GM21825 (cell line): ENCODE data around the gene ADAMTS17.

Experiments
- ATAC-seq: cut with Tn5 transposase; IDR thresholded peaks from one replicate; pipeline ENCODE4 v1.9.1; 2021; ENCODE audit warnings: mild to moderate bottlenecking, moderate library complexity; ENCODE audit not compliant: unreplicated experiment

ADAMTS17 gene

DNA sequence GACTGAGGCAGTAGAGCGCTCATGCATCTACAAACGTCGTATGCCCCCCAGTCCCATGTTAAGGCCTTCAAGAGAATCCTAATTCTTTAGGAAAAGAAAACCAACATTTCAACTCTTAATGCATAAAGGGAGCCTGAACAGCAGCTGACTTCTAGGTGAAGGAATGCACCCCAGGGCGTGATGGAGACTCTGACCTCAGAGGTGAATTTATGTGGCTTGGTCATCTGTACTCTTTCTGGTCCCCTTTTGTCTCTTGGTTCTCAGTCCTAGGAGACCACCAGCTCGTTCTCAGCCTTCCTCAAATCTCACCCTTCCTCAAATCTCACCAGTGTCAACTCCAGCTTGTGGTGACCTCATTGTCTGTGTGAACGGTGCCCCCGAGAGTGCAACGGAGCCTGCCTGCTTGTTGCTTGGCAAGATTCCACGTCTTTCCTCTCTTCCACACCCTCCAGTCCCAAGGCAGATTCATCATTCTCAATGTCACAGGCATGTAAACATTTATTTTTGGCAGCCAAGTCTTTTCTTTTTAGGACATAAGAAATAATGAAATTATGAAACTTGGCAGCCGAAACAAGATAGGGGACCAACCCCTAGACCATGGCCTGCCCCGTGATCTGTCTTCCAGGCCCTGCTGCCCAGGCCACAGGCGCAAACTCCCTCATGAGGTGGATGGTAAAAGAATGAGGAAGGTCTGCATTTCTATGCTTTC is 166.2 kb downstream of the ADAMTS17 start:
- ATAC-seq = no peak

DNA sequence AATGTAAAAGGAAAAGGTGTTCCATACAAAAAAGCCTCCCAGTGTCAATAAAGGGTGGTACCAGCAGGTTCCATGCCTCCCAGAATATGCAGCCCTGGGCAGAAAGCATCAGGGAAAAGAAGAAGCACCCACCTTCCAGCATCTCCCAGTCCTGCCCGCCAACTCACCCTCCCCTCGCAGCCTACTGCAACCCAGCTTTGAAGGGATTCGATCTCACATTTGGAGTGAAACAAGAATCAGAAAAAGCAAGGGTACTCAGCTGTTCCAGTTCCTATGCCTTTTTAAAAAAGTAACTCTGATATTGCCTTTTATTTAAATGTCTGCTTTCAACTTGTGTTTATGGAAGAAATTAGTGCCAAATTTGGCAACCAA is 166.9 kb downstream of the ADAMTS17 start:
- ATAC-seq = no peak

DNA sequence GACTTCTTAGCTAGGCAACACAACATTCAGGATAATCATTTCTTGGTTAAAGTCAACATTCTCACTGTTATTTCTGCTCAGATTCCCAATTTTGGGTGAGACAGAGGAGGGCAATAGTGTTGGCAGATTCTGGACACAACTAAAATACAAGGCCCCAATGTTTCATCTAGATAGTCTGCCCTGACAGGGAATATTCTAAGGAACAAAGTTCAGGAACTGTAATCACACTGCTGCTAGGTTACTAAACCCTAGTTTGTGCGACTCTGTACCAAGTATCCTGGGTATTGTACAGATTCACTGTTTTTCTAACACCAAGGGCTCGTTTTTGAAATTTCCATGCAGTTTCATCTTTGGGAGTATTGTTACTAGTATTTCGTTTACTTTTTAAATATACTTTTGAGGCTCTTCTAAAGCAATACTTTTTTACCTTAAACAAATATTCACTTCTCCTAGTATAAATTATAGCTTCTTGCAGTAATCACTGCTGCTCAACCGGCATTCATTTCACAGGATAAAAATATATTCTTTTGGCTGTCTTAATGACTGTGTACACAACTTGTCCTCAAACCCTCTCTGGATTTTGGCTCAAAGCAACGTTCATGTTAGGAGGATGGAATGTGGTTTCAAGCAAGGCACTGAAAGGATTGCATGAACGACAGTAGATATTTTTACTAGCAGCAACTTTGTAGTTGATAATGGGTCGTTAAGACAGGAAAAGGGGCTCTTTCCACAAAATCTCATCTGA is 167.4 kb downstream of the ADAMTS17 start:
- no peak for ATAC-seq

DNA sequence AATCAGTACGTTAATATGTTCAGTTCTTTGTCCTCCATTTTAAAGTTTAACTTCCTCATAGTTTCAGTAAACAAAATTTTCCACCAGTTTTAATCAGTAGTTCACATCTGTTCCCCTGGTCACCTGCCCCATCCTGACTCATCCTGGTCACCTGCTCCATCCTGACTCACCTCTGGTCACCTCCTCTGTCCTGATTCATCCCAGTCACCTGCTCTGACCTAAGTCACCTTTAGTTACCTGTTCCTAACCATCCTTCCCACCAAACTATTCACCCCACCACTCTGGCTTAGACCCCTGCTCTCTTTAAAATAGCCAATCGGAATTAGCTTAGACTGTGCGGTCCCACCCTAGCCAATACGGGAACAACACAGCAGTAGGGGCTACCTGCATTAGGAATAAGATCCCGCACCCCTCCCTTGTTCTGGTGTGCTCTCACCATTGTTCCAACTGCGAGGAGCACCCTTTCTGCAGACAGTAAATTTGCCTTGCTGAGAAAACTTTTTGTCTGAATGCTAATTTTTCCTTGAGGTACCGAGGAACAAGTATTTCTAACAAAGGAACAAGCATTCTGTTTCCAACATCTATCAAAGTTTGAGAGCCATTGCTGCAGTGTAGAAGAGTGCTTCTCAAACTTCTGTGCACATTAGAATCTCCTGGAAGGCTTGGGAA is 169.3 kb downstream of the ADAMTS17 start:
- no peak for ATAC-seq

DNA sequence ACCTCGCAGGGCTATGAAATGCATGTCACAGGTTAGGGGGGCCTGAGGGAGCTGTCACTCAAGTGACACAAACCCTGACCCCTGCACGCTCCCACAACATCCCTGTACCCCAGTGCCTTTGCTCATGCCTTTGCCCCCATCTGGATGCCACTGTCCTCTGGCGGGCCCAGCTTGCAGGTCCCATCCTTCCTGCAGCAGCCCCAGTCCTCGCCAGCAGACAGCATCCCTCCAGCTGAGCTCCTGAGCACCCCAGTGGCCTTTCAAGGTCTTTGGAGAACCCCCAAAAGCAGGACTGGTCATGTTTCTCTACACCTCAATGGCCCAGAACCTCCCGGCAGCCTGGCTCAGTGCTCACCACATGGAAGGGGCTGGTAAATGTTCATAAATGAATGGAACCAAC is 170.4 kb downstream of the ADAMTS17 start:
- ATAC-seq = no peak

DNA sequence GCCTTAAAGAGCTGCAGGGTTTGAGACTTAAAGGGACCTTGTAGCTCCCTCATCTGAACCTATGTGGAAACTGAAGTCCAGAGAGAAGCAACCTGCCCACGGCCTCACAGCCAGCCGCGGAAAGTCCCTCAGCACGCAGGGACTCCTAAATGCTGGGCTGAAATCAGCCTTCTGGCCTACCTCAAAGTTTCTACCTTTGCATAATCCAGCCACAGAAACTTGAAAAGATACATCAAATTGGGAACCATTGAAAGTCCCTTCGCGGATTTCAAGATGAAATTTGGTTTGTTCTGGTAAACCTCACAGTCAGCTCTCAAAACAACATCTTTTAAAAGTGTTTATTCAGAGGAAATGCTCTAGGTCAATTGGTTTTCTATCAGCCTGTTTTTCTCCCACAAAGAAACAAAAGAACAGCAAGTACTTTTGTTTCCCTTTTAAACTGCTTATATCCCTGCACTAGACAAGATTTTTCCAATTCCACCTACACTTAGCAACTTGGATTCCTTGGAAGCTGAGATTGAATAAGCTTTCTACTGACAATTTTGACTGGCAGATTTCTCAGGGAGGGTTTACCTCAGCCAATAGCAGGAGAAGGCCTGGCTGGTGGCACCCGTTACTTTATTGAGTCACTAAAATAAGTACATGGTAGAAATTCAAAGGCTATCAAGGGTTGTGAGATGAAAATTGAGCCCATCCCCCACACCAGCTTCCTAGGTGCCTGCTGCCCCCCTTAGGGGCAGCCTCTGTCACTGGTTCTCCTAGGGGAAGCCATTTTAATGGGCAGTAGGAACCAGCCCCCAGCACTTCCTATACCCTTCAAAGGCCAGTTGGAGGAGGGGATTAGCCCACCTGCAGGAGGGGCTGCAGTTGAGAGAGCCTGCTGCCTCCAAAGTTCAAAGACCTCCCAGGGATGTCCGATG is 171.2 kb downstream of the ADAMTS17 start:
- peak; percentile 90 for ATAC-seq

DNA sequence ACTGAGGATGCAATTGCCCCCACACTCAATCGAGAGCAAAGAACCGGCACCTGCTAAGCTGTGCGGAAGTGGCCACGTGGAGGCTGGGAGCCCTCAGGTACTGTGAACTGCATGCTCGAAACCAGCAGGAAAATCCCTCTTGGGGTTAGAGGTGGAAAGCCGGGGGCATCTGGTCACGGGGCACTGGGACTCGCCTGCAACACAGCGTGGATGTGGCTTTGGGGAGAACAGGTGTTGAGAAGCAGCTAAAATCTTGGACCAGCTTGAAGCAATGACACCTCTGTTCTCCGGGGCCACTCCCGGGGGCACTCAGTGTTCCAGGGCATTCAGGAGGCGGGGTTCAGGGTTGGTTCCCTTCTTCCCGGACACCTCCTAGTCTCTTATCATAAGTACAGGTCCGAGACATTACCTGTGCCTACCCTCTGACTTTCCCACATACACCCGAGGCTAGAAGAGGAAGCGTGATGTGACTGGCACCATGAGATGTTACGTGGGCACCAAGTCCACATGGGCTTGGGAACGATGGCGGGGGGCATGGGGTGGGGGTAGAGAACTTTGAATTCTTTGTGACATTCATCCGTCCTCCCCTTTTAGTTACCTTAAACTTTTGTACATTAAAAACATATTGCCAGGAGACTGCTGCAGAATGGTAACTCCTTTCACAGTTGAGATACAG is 172.0 kb downstream of the ADAMTS17 start:
- no peak for ATAC-seq

DNA sequence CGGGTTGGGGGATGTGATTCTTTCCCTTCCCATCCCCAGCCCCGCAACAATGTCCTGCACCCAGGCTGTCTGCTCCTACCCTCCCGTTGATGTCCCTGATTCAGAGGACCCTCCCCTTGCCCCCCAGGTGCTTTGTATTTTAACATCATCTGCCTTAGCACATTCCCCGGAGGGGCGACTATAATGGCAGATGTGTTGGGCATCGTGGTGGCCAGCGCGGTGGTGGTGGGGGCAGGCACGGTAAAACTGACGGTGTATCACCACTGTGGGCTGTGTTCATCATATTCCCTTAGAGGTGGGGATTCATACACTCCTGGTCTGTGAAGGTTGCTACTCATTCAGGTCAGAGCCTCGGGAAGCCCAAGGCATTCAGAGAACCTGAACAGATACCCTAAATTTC is 173.0 kb downstream of the ADAMTS17 start:
- no peak for ATAC-seq

DNA sequence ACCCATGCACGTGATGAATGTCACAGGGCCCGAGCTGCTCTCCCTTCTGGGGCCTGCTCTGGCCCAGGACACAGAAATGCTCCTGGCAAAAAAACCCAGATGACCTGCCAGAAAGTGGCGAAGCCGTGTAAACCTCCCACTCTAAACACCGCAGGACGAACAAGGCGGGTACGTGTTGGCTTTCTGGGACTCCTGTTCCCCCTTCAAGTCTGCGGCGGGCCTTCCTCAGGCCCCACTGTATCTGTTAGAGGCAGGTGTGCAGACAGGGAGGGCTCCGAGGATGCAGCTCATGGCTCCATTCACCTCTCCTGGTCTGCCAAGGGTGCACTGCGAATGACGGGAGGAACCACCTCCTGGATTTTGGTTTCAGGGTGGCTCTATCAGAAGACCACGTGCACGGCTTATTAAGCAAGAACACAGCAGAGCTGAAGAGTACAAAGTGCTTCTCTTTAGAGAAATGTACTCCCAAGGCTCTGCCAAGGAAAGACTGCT is 173.8 kb downstream of the ADAMTS17 start:
- no peak for ATAC-seq

DNA sequence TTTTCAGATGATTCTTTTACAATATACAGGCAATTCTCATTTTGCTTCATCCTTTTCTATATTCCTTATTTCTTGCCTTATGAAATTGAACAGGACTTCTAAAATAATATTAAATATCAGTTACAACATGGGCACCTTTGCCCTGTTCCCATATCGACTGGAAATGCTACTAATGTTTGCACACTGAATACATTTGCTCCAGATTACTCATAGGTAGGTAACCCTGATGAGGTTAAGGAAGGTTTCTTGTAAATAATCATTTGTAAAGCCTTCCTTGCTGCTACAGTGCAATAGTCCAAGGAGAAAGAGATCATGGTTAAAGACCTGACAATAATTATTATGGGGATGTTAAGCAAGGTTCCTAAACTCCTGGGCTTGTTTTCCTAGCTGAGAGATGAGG is 175.5 kb downstream of the ADAMTS17 start:
- ATAC-seq = no peak

DNA sequence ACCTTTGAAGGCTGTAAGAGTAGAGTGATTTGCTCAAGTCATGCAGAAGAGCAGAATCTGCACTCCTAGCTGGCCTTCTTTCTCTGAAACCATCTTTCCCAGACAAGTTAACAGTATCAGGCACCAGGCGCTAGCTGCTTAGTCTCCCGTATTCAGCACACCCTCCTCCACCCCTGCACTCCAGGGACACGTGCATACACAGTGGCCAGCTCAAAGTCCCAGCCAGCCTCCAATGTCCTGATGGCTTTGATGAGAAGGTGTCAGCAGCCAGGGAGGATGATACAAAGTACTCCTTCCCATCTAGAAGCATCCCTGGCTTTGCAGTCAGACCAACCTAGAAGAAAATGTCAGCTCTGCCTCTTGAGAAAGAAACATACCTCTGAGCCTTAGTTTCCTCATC is 177.8 kb downstream of the ADAMTS17 start:
- no peak for ATAC-seq

DNA sequence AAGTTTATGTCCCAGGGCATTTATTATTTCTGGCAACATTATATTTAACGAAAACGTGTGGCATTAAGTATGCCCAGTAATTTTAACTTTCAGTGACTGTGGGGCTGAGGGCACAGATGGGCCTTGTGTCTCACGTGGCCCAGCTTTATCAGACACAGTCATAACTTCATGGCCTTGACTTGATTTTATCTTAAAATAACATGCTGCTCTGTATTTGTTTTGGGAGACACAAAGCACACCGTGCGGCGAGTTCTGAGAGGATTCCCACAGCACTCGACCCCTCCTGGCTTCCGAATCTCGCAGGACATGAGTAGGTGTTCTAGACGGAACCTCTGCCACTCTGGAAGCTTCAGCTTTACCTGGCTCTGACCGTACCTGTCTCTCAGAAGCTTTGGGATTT is 180.8 kb downstream of the ADAMTS17 start:
- no peak for ATAC-seq

DNA sequence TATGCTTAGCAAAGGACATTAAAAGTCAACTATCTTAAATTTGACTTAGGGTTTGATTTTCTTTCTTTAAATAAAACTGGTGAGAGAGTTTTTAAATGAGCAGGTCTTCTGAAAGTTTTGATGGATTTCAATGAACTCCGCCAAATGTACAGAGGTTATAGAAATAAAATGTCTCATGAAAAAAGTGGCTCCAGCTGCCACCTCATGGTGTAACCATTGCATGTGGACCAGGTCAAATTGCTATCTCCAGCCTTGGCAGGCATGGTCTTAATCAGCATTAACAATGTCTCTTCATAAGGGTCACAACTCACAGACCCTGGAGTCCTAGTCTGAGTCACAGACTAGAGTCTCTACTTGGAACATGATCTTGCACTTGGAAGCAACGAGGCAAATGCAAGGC is 182.3 kb downstream of the ADAMTS17 start:
- no peak for ATAC-seq

DNA sequence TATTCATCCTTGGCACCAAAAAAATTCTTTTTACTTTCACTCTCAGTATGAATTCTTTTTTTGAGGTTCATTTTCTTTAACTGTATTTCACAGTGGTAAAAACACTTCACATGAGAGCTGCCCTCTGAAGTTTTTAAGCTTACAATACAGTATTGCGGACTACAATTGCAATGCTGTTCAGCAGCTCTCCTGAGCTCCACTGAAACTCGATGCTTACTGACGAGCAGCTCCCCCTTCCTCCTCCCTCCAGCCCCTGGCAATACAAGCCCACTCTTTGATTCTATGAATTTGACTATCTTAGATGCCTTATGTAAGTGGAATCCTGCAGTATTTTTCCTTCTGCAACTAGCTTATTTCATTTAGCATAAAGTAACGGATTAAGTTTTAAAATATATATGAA is 183.4 kb downstream of the ADAMTS17 start:
- ATAC-seq = no peak

DNA sequence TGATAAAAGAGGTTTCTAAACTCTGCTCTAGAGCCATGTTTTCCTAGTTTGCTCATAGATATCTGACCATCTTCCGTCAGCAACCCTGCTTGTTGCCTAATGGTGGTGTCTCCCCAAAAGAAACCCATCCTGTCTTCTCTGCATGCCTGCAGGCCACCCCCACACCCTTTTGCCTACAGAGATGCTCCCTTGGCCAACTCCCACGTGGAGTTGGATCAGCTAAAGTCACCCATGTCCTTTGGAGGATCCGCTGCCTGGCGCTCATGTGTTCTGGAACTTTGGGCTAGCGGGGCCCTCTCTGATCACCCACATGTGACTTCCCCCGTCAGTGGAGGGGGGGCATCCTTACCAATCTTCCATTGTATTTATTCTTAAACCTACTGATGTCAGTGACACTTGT is 185.6 kb downstream of the ADAMTS17 start:
- ATAC-seq = no peak

DNA sequence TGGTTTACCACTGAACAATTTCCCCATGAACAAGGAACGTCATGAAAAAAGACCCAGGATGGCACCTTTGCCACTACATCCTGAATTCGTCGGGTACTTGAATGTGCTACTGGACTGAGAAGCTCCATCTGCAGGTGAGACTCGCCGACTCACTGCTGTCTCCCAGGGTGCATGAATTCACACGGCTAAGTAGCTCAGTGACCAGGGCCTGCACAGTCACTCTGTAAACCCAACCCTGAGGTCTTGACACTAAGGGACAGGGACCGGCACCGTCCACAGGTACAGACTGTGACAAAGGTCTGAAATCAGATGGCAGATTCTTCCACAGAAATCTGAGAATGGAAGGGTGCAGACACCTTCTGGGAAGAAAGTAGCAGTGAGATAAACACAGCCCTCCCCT is 187.4 kb downstream of the ADAMTS17 start:
- no peak for ATAC-seq

DNA sequence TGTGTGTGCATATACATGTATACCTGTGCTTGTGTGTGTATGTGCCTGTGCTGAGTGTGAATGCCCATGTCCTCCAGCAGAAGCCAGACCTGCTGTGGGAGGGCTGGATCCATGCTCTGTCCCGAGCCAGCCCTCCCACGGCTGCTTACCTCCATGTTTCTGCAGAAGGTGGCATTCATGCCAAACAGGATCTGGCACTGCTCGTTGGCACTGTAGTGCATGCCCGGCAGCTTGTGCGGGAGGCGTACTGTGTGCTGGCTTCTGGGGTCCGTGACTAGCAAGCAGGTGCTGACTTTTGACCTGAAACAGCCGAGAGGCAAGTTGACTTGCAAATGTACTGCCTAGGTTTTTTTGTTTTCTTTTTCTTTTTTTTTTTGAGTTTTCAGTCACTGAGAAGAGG is 189.3 kb downstream of the ADAMTS17 start:
- ATAC-seq = no peak

DNA sequence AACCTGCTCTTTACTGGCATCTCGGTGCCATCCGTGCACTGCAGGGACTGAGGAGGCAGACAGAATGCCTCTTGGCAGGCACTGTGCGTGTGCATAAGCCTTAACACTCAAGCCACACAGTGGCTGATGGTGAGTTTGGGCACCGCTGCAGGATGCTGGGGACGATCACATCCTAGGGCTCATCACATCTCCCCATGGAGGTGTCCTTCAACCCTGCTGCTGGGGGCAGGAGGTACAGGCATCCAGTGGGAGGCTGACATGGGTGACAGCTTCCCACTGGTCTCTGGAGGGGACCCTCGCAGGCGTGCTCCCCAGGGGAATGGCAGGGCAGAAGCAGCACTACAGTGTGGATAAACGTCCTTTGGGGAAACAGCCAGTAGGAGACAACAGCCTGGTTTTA is 190.9 kb downstream of the ADAMTS17 start:
- no peak for ATAC-seq

DNA sequence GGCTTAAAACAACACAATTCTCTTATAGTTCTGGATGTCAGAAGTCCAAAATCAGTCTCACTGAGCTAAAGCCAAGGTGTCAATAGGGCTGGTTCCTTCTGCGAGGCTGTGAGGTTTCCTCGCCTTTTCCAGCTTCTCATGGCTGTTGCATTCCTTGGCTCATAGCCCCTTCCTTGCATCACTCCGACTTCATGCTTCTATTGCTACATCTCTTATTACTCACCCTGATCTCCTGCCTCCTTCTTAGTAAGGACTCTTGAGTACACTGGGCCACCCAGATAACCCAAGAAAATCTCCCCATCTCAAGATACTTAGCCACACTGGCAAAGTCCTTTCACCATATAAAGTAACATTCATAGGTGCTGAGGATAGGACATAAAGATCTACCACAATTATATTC is 193.9 kb downstream of the ADAMTS17 start:
- no peak for ATAC-seq

DNA sequence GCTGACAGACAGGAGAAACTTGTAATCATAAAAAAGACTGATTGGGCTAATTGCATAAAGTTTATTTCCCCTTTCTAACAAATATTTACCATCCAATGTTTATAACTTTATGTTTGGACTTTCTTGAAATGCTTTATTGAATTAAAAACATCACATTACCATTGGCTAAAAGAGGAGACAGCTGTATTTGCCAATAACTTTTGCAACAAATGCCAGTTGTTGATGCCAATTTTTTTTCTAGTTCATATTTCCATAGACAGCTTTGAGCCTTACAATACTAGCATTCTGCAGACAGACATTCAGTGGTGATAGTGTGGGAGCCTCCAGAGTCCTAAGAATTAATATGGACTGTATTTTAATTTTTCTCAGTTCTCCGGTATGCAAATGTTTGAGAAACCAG is 198.4 kb downstream of the ADAMTS17 start:
- no peak for ATAC-seq
